Chondrocyte (in vitro differentiated cells): ENCODE data around the gene CCNB2. TPM values are rescaled to one million over a fixed set of nuclear protein-coding genes. Genes with fewer than 3 reads are reported as not detected.

Experiments used
- microRNA-seq: library from miRNA; unstranded; fragments of <30 nt; microRNA quantifications from one replicate; pipeline ENCODE4 v1.2.0, GENCODE V29; 2020; ENCODE audit warnings: borderline number of aligned reads
- total RNA-seq: library from RNA; stranded (reverse); gene quantifications from 3 replicates; pipeline ENCODE4 v1.2.1, GENCODE V29; 2021

Gene CCNB2
- total RNA-seq, 1 donor from 2014 or later, result 9.7 TPM

Small RNA genes lying within 50 kb of the gene (microRNA-seq; reads per million reads assigned to microRNA genes)
- gene MIR2116, result 2.8 reads per million

Other genes starting within 250 kb of the CCNB2 start
- 53.9 to 71.7 TPM (median 70.4 TPM) in 3 replicates for gene SLTM, start 171.5 kb upstream of the CCNB2 start, total RNA-seq
- 25.8 to 31.1 TPM (median 27.1 TPM) in 3 replicates for gene RNF111, start 117.5 kb upstream of the CCNB2 start, total RNA-seq
- gene LDHAL6B, start 101.7 kb downstream of the CCNB2 start, total RNA-seq, result not detected in 3 replicates